ENCODE data around the gene VRK2. TPM values are rescaled to one million over a fixed set of nuclear protein-coding genes. Genes with fewer than 3 reads are reported as not detected.
"Not testable (repeated sequence)": the region's sequence is repeated elsewhere in the genome, so short reads cannot be mapped to it uniquely, and the experiment has no call there.

The VRK2 gene
- total and polyA plus RNA-seq, 2 experiments from 2014 or later: 19.0 to 22.5 TPM

GRCh38 chr2:58158481-58158880 lies 111.9 kb downstream of the VRK2 start:
- no peak overlapping the region for H3K27ac ChIP-seq (ENCODE audit: low read depth)
- H4K20me1 ChIP-seq (replicated peaks; ENCODE audit: insufficient read depth): no peaks in the 10 kb centered on the region
- H3K79me2 ChIP-seq (replicated peaks; ENCODE audit: insufficient read depth): no peaks in the 10 kb centered on the region
- H3F3A ChIP-seq (replicated peaks; ENCODE audit: low read depth): no peaks in the 10 kb centered on the region
- Mint-ChIP-seq H3K4me1 (peaks cover 4% of the 10 kb centered on the region; the same call in 1 of the 3 replicates), H3K27me3 (ENCODE audit: insufficient read depth, low read depth, poor library complexity) (peaks cover 5% of the 10 kb centered on the region), H3K27ac (no peak overlapping the region), H3K36me3 (ENCODE audit: low read depth) (peaks cover 35% of the 10 kb centered on the region; the same call in 2 of the 3 replicates), H3K9me3 (no peaks in the 10 kb centered on the region), H3K4me3 (no peak overlapping the region)
- no peaks in the 10 kb centered on the region for H3K4me1 ChIP-seq (ENCODE audit: insufficient read depth)
- ATAC-seq (no peak), DNase-seq (ENCODE audit: low spot score) (no peak)
- no peaks in the 10 kb centered on the region for H3K9me2 ChIP-seq (ENCODE audit: insufficient read depth)
- no peak for TF ChIP-seq POLR2AphosphoS5 (IDR thresholded peaks at IDR 0.05; ENCODE audit: low read depth)
- TF ChIP-seq EZH2 (IDR thresholded peaks at IDR 0.05; ENCODE audit: low read depth, unreplicated experiment): no peak
- TF ChIP-seq EZH2phosphoT487 (IDR thresholded peaks at IDR 0.05; ENCODE audit: unreplicated experiment): no peak
- TF ChIP-seq CTCF (conservative IDR thresholded peaks at IDR 0.05; ENCODE audit: low read depth in 2 of 2): no peak
- no peak overlapping the region for H3K4me3 ChIP-seq
- peaks cover 21% of the 10 kb centered on the region; the same call in 1 of the 2 replicates for H3K36me3 ChIP-seq (ENCODE audit: insufficient read depth)
- no peak overlapping the region for H3K4me2 ChIP-seq
- H3K27me3 ChIP-seq (ENCODE audit: insufficient read depth): no peaks in the 10 kb centered on the region
- H2AFZ ChIP-seq: no peak overlapping the region

GRCh38 chr2:58163913-58164312 lies 117.3 kb downstream of the VRK2 start:
- no peaks in the 10 kb centered on the region for H3K9me2 ChIP-seq (ENCODE audit: insufficient read depth)
- peaks cover 21% of the 10 kb centered on the region; the same call in 1 of the 2 replicates for H3K36me3 ChIP-seq (ENCODE audit: insufficient read depth)
- H2AFZ ChIP-seq: no peak overlapping the region
- H3K4me1 Mint-ChIP-seq: peaks cover 5% of the 10 kb centered on the region; the same call in 1 of the 3 replicates
- H3K4me1 ChIP-seq (ENCODE audit: insufficient read depth): no peaks in the 10 kb centered on the region
- no peak overlapping the region for H3K27ac ChIP-seq (ENCODE audit: low read depth)
- no peaks in the 10 kb centered on the region for H3K27me3 ChIP-seq (ENCODE audit: insufficient read depth)
- no peak overlapping the region for H3K4me3 ChIP-seq
- no peaks in the 10 kb centered on the region for H3F3A ChIP-seq (replicated peaks; ENCODE audit: low read depth)
- H3K36me3 Mint-ChIP-seq (ENCODE audit: low read depth): peaks cover 49% of the 10 kb centered on the region
- H3K79me2 ChIP-seq (replicated peaks; ENCODE audit: insufficient read depth): no peaks in the 10 kb centered on the region
- no peaks in the 10 kb centered on the region for H3K27me3 Mint-ChIP-seq (ENCODE audit: insufficient read depth, low read depth, poor library complexity)
- no peak for ATAC-seq
- H4K20me1 ChIP-seq (replicated peaks; ENCODE audit: insufficient read depth): no peaks in the 10 kb centered on the region
- DNase-seq (ENCODE audit: low spot score): no peak
- no peak for TF ChIP-seq ZNF331 (CRISPR knock-in tag; IDR thresholded peaks at IDR 0.05; ENCODE audit: low read depth)
- TF ChIP-seq REST (IDR thresholded peaks at IDR 0.05; ENCODE audit: unreplicated experiment): no peak
- H3K27ac Mint-ChIP-seq: no peak overlapping the region
- H3K9me3 Mint-ChIP-seq: no peaks in the 10 kb centered on the region
- H3K4me2 ChIP-seq: no peak overlapping the region
- H3K4me3 Mint-ChIP-seq: no peak overlapping the region

- not testable (repeated sequence) for H3K4me2 ChIP-seq; H2AFZ ChIP-seq; H3K27me3 ChIP-seq (ENCODE audit: insufficient read depth); H3K27ac ChIP-seq (ENCODE audit: low read depth); ATAC-seq; H4K20me1 ChIP-seq (replicated peaks; ENCODE audit: insufficient read depth); DNase-seq (ENCODE audit: low spot score); H3K4me3 Mint-ChIP-seq; H3K4me3 ChIP-seq; H3K27ac Mint-ChIP-seq; H3K9me2 ChIP-seq (ENCODE audit: insufficient read depth); H3K36me3 ChIP-seq (ENCODE audit: insufficient read depth); H3K27me3 Mint-ChIP-seq (ENCODE audit: insufficient read depth, low read depth, poor library complexity); H3F3A ChIP-seq (replicated peaks; ENCODE audit: low read depth)
- Mint-ChIP-seq H3K36me3 (ENCODE audit: low read depth) (peaks cover 56% of the 10 kb centered on the region), H3K4me1 (peaks cover 28% of the 10 kb centered on the region), H3K9me3 (peaks cover 21% of the 10 kb centered on the region)
- peaks cover 21% of the 10 kb centered on the region for H3K79me2 ChIP-seq (replicated peaks; ENCODE audit: insufficient read depth)
- H3K4me1 ChIP-seq (ENCODE audit: insufficient read depth): 0 out of 2 replicates have a peak, but pooled peaks cover 11% of the 10 kb centered on the region
Measured at GRCh38 chr2:58168130-58168529, 121.5 kb downstream of the VRK2 start.

GRCh38 chr2:58169845-58170244 lies 123.2 kb downstream of the VRK2 start:
- Histone ChIP-seq H3K79me2 (replicated peaks; ENCODE audit: insufficient read depth) (peaks cover 30% of the 10 kb centered on the region), H3K4me1 (ENCODE audit: insufficient read depth) (0 out of 2 replicates have a peak, but pooled peaks cover 11% of the 10 kb centered on the region)
- H3K9me2 ChIP-seq (ENCODE audit: insufficient read depth); H3K27me3 Mint-ChIP-seq (ENCODE audit: insufficient read depth, low read depth, poor library complexity); H4K20me1 ChIP-seq (replicated peaks; ENCODE audit: insufficient read depth); DNase-seq (ENCODE audit: low spot score); H3K4me2 ChIP-seq; ATAC-seq; H3K36me3 ChIP-seq (ENCODE audit: insufficient read depth); H3K4me3 ChIP-seq; H3K27ac ChIP-seq (ENCODE audit: low read depth); H3K4me3 Mint-ChIP-seq; H3K27me3 ChIP-seq (ENCODE audit: insufficient read depth); H2AFZ ChIP-seq; H3K27ac Mint-ChIP-seq; H3F3A ChIP-seq (replicated peaks; ENCODE audit: low read depth): not testable (repeated sequence)
- Mint-ChIP-seq H3K36me3 (ENCODE audit: low read depth) (peaks cover 71% of the 10 kb centered on the region), H3K9me3 (peaks cover 34% of the 10 kb centered on the region), H3K4me1 (peaks cover 28% of the 10 kb centered on the region)

All from GM23338 (cell line).